AG08396 (cell line): Measurements from ENCODE around the gene CFAP99.
"Not testable (repeated sequence)": the region's sequence is repeated elsewhere in the genome, so short reads cannot be mapped to it uniquely, and the experiment has no call there.

Experiments
- DNase-seq: peaks from one replicate; pipeline ENCODE4 v3.0.0; 2012; ENCODE audit warnings: low spot score, mixed read lengths

Gene CFAP99

GRCh38 chr4:2429945-2430757 lies 11.4 kb downstream of the CFAP99 start:
- not testable (repeated sequence) for DNase-seq

- DNase-seq = no peak
Measured at GRCh38 chr4:2432004-2432403, 13.2 kb downstream of the CFAP99 start.

- DNase-seq = no peak
Measured at GRCh38 chr4:2432991-2433530, 14.3 kb downstream of the CFAP99 start.

GRCh38 chr4:2433609-2434350 lies 15.0 kb downstream of the CFAP99 start:
- DNase-seq = no peak

- DNase-seq = no peak
Measured at GRCh38 chr4:2434420-2434819, 15.7 kb downstream of the CFAP99 start.

GRCh38 chr4:2436301-2436700 lies 17.5 kb downstream of the CFAP99 start:
- no peak for DNase-seq

GRCh38 chr4:2436761-2437474 lies 18.2 kb downstream of the CFAP99 start:
- no peak for DNase-seq

- no peak for DNase-seq
Measured at GRCh38 chr4:2437475-2438215, 18.9 kb downstream of the CFAP99 start.

- no peak for DNase-seq
Measured at GRCh38 chr4:2438822-2439718, 20.3 kb downstream of the CFAP99 start.

GRCh38 chr4:2441393-2442174 lies 22.8 kb downstream of the CFAP99 start:
- peak; percentile 83 for DNase-seq

- DNase-seq = no peak
Measured at GRCh38 chr4:2442175-2442993, 23.6 kb downstream of the CFAP99 start.

GRCh38 chr4:2443061-2443730 lies 24.4 kb downstream of the CFAP99 start:
- no peak for DNase-seq

GRCh38 chr4:2443956-2444740 lies 25.4 kb downstream of the CFAP99 start:
- DNase-seq = no peak

GRCh38 chr4:2445130-2445529 lies 26.4 kb downstream of the CFAP99 start:
- DNase-seq = no peak

- DNase-seq = no peak
Measured at GRCh38 chr4:2445571-2445970, 26.8 kb downstream of the CFAP99 start.

GRCh38 chr4:2446656-2447564 lies 28.2 kb downstream of the CFAP99 start:
- no peak for DNase-seq

GRCh38 chr4:2448589-2448988 lies 29.8 kb downstream of the CFAP99 start:
- DNase-seq = no peak
